ENCODE data around the gene COMMD3. TPM values are rescaled to one million over a fixed set of nuclear protein-coding genes. Genes with fewer than 3 reads are reported as not detected.

COMMD3 gene
- total RNA-seq, 2 experiments from 2014 or later, result 71.3 to 75.0 TPM

DNA sequence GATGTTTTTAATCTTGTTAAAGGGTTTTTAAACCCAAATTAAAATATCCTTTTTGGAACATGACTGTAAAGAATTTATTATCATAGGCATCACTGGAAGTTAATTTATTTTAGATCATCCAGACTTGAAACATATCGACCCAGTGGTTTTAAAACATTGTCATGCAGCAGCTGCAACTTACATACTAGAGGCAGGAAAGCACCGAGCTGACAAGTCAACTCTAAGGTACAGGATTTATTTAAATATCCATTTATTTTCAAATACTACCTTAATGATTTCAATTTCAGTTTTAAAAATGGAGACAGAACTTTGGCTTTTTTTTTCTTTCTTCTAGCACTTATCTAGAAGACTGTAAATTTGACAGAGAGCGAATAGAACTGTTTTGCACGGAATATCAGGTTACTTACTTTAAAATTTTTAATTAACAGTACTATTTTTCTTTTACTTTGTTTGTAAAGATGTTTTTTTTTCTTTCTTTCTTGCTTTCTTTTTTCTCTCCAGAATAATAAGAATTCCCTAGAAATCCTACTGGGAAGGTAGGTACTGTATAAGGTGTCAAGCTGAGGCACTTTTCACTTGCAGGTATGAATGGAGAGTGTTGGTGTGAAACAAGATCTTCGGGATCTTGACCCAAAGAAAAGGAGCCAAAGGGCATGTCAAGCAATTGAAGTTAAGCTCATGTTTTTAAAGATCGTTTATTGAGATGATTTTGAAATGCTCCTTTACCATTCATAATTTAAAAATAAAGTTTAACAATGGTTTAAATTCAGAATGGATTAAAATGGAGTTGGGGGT lies 1.8 kb downstream of the COMMD3 start:
- CTCF ChIA-PET, result no interaction called here
- POLR2A ChIA-PET, result no interaction called here

DNA sequence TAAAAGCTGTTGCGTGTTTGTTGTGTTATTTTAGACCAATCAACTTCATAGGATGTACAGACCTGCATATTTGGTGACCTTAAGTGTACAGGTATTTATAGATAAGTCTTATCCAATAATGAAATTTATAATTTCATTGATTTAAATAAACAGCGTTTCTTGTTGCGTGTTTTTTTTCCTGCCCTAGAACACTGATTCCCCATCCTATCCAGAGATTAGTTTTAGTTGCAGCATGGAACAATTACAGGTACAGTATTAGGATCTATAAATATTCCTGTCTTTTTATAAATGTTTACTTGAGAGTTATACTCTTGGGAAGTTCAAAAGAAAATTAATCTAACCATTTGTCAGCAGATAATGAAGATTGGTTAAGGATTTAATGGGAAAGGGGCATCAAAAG lies 2.6 kb downstream of the COMMD3 start:
- CTCF ChIA-PET, result no interaction called here
- POLR2A ChIA-PET, result no interaction called here

GRCh38 chr10:22319547-22319979 lies 3.4 kb downstream of the COMMD3 start:
- ChIA-PET CTCF (interaction anchor here (1.0 kb wide), 1 partner anchor 24 kb away, joined by 4 read pairs; no protein-coding TSS in a partner anchor), POLR2A (interaction anchor here (1.1 kb wide), 1 partner anchor 117 kb away, joined by 3 read pairs; no protein-coding TSS in a partner anchor)

- CTCF ChIA-PET, result interaction anchor here (1.0 kb wide), 1 partner anchor 24 kb away, joined by 4 read pairs; no protein-coding TSS in a partner anchor
- POLR2A ChIA-PET, result interaction anchor here (1.1 kb wide), 1 partner anchor 117 kb away, joined by 3 read pairs; no protein-coding TSS in a partner anchor
Measured at GRCh38 chr10:22319980-22320558, 3.9 kb downstream of the COMMD3 start.

DNA sequence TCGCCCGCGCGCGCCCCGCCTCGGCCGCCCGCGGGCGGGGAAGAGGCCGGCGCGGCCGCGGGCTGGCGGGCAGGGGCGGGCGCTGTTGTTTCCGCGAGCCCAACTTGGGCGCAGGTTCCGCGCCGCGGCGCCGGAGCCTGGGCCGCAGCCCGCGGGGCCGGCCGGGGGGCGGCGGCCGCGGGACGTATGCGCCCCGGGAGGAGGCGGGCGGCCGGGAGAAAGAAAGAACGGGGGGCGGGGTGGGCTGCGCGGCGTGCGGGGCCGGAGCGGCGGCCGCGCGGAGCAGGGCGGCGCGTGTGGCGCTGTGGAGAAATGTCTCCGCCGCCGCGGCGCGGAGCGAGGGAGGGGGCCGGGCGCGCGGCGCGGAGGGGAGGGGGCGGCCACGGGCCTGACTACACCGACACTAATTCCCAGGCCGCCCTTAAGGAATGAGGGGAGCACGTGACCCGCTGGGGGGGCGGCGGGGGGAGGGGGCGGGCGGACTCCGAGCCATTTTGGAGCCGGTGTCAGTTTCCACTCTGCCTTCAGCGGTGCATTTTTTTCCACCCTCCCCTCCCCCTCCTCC lies 4.5 kb downstream of the COMMD3 start, which contains the start of gene BMI1:
BMI1 (plus strand) TSS at position 509 of the 565 bp plus-strand sequence. CDS start 5,351 bp downstream, outside the sequence.
- CTCF ChIA-PET, result interaction anchor here (1.0 kb wide), 1 partner anchor 23 kb away, joined by 4 read pairs; no protein-coding TSS in a partner anchor
- POLR2A ChIA-PET, result no interaction called here

DNA sequence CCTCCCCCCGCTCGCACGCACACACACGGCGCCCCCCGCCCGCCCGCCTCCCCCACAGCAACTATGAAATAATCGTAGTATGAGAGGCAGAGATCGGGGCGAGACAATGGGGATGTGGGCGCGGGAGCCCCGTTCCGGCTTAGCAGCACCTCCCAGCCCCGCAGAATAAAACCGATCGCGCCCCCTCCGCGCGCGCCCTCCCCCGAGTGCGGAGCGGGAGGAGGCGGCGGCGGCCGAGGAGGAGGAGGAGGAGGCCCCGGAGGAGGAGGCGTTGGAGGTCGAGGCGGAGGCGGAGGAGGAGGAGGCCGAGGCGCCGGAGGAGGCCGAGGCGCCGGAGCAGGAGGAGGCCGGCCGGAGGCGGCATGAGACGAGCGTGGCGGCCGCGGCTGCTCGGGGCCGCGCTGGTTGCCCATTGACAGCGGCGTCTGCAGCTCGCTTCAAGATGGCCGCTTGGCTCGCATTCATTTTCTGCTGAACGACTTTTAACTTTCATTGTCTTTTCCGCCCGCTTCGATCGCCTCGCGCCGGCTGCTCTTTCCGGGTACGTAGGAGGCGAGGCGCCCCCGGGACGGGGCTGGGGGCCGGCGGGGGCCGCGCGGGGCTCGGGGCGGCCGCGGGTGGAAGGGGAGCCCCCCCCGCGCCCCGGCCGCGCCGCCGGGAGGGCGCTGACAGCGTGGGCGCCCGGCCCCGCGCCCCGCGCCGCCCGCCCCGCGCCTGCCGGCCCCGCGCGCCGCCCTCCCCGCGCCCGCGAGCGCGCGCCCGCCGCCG lies 5.2 kb downstream of the COMMD3 start:
- ChIA-PET POLR2A (no interaction called here), CTCF (no interaction called here)

GRCh38 chr10:22321924-22322640 lies 5.9 kb downstream of the COMMD3 start:
- ChIA-PET CTCF (interaction anchor here (0.6 kb wide), 1 partner anchor 373 kb away, joined by 3 read pairs; no protein-coding TSS in a partner anchor), POLR2A (no interaction called here)

DNA sequence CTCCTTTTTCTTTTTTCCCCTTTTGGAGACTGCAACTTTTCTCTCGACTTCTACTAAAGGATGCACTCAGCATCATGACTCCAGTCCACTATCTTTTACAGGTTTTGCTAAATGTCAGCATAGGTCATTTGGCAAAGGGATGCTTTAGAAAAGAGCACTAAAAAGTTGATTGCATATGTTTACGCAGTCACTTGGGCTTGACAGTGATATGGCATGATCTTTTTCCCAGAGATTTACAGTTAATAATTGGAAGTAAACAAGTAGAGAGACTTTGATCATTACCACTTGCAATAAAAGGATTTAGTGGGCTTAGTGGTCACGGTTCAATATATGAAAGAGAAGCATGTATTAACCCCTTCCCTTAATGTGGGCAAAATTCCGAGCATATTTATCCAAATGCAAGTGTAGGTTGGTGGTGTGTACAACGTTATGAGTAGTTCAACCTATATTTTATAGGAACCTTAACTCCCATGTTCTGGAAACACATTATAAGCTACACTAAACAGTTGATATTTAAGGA lies 6.5 kb downstream of the COMMD3 start:
- POLR2A ChIA-PET, result no interaction called here
- CTCF ChIA-PET, result interaction anchor here (0.6 kb wide), 1 partner anchor 373 kb away, joined by 3 read pairs; no protein-coding TSS in a partner anchor

GRCh38 chr10:22323538-22324305 lies 7.5 kb downstream of the COMMD3 start:
- ChIA-PET POLR2A (no interaction called here), CTCF (no interaction called here)

- POLR2A ChIA-PET, result interaction anchor here (0.7 kb wide), 1 partner anchor 16 kb away, joined by 3 read pairs; no protein-coding TSS in a partner anchor
- CTCF ChIA-PET, result no interaction called here
Measured at GRCh38 chr10:22324413-22324812, 8.2 kb downstream of the COMMD3 start.

GRCh38 chr10:22324893-22325271 lies 8.7 kb downstream of the COMMD3 start:
- POLR2A ChIA-PET, result interaction anchor here (0.7 kb wide), 1 partner anchor 15 kb away, joined by 3 read pairs; no protein-coding TSS in a partner anchor
- CTCF ChIA-PET, result no interaction called here

GRCh38 chr10:22325272-22326144 lies 9.3 kb downstream of the COMMD3 start:
- ChIA-PET POLR2A (no interaction called here), CTCF (no interaction called here)

GRCh38 chr10:22326145-22326702 lies 10.0 kb downstream of the COMMD3 start:
- ChIA-PET POLR2A (no interaction called here), CTCF (no interaction called here)

DNA sequence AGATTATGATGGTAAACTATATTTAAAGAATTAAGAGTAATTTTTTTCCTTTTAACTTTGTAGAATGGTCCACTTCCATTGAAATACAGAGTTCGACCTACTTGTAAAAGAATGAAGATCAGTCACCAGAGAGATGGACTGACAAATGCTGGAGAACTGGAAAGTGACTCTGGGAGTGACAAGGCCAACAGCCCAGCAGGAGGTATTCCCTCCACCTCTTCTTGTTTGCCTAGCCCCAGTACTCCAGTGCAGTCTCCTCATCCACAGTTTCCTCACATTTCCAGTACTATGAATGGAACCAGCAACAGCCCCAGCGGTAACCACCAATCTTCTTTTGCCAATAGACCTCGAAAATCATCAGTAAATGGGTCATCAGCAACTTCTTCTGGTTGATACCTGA lies 13.0 kb downstream of the COMMD3 start:
- ChIA-PET CTCF (no interaction called here), POLR2A (no interaction called here)

DNA sequence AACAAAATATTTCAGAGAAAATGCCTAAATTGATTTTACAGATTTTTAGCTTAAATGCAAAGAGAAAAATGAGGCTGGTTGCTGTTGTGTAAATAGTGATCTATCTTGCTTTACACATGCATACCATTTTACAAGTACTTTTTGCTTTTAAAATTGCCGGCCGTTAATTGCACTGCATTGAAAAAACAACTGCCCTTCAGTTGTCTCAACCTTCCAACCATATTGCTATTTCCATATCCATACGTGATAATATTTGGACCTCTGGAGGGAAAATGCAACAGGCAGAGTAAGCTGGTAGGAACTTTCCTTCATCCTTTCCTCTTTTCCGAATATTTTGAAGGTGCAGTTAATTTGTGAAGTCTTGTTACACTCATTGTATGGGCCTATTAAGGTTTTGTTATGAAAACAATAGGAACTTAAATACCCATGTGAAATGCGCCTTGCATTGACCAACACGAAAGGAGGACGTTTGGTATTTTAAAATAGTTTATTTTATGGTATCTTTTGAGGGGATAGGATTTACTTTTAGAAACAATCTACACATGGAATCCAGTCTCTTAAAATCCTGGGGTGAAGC lies 16.0 kb downstream of the COMMD3 start:
- CTCF ChIA-PET, result no interaction called here
- POLR2A ChIA-PET, result no interaction called here

- ChIA-PET CTCF (no interaction called here), POLR2A (no interaction called here)
Measured at GRCh38 chr10:22333167-22333974, 17.2 kb downstream of the COMMD3 start.
